Activated naive CD8-positive, alpha-beta T cell treated with anti-CD3 and anti-CD28 coated beads, Interleukin-2, amount 10 ng/mL, durations not matched to agents 7 days and 5 days (primary cell): Measurements from ENCODE around the gene CKAP5. TPM values are rescaled to one million over a fixed set of nuclear protein-coding genes. Genes with fewer than 3 reads are reported as not detected.

Experiments used
- ATAC-seq: fragments of 150-1000 bp; cut with Tn5 transposase; one replicate; pipeline ENCODE4 v1.10.0; 2021; ENCODE audit warnings: low read depth, moderate library complexity
- POLR2A ChIA-PET: fragments of 350-600 bp; sonication (Branson Sonifier 250); formaldehyde crosslinking; loops from one replicate; lab custom pipeline; 2021; ENCODE audit warnings: antibody characterized with exemption; lab: Charles Lee
- DNase-seq: peaks from one replicate; pipeline ENCODE4 v3.0.0; 2021
- H3K27ac Mint-ChIP-seq: one replicate; pipeline ENCODE4 v1.8.0; 2022; ENCODE audit warnings: mild to moderate bottlenecking, mixed read lengths
- H3K27me3 Mint-ChIP-seq: one replicate; pipeline ENCODE4 v1.8.0; 2022; ENCODE audit warnings: mild to moderate bottlenecking, moderate library complexity, mixed read lengths
- H3K36me3 Mint-ChIP-seq: one replicate; pipeline ENCODE4 v1.8.0; 2021; ENCODE audit warnings: mild to moderate bottlenecking, mixed read lengths
- H3K4me1 Mint-ChIP-seq: one replicate; pipeline ENCODE4 v1.8.0; 2021; ENCODE audit warnings: mixed read lengths
- H3K4me3 Mint-ChIP-seq: one replicate; pipeline ENCODE4 v1.8.0; 2022; ENCODE audit warnings: mild to moderate bottlenecking, moderate library complexity, mixed read lengths
- H3K9me3 Mint-ChIP-seq: one replicate; pipeline ENCODE4 v1.8.0; 2021; ENCODE audit warnings: mixed read lengths
- total RNA-seq, 2 experiments: library from RNA; stranded (reverse); gene quantifications; one replicate each; pipeline ENCODE4 v1.2.3, GENCODE V29; 2021

CKAP5 gene
- total RNA-seq, 2 experiments from 2014 or later, result 127 to 135 TPM

DNA sequence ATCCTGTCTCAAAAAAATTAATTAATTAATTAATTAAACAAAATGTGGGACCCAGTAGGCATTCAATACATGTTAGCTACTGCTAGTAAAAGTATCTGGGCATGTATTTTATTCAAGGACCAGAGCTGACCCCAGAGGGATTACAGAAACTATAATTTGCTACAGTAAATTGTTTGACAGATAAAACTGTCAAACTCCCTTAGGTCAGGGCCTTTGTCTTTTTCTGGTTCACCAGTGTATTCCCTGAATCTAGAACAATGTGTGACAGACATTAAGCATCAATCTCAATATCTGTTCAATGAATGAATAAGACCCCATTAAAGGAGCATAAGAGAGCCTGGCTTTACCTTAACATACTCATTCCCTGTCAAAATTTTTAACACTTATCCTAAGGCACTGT, 6.0 kb downstream of the CKAP5 start:
- DNase-seq (no peak), ATAC-seq (no peak)
- POLR2A ChIA-PET, result interaction anchor here (2.0 kb wide), 1 partner anchor 13 kb away, joined by 6 read pairs; no protein-coding TSS in a partner anchor
- Mint-ChIP-seq H3K36me3 (peaks cover 18% of the 10 kb centered on the region), H3K9me3 (no peaks in the 10 kb centered on the region), H3K27ac (no peak overlapping the region), H3K4me3 (no peak overlapping the region), H3K4me1 (peaks cover 40% of the 10 kb centered on the region), H3K27me3 (no peaks in the 10 kb centered on the region)

- H3K27ac Mint-ChIP-seq, result no peak overlapping the region
- POLR2A ChIA-PET, result no interaction called here
- H3K9me3 Mint-ChIP-seq, result no peaks in the 10 kb centered on the region
- no peak overlapping the region for H3K4me3 Mint-ChIP-seq
- H3K4me1 Mint-ChIP-seq, result peaks cover 32% of the 10 kb centered on the region
- no peaks in the 10 kb centered on the region for H3K27me3 Mint-ChIP-seq
- no peak for ATAC-seq
- no peak for DNase-seq
- peaks cover 17% of the 10 kb centered on the region for H3K36me3 Mint-ChIP-seq
Measured at GRCh38 chr11:46838501-46838900, 7.6 kb downstream of the CKAP5 start.

- no peak overlapping the region for H3K4me3 Mint-ChIP-seq
- peaks cover 17% of the 10 kb centered on the region for H3K36me3 Mint-ChIP-seq
- H3K27me3 Mint-ChIP-seq, result no peaks in the 10 kb centered on the region
- H3K9me3 Mint-ChIP-seq, result no peaks in the 10 kb centered on the region
- H3K4me1 Mint-ChIP-seq, result peaks cover 28% of the 10 kb centered on the region
- POLR2A ChIA-PET, result no interaction called here
- H3K27ac Mint-ChIP-seq, result no peak overlapping the region
- no peak for ATAC-seq
- DNase-seq, result no peak
Measured at GRCh38 chr11:46837860-46838259, 8.2 kb downstream of the CKAP5 start.

- Mint-ChIP-seq H3K4me1 (peaks cover 24% of the 10 kb centered on the region), H3K4me3 (no peak overlapping the region), H3K27me3 (no peaks in the 10 kb centered on the region), H3K36me3 (peaks cover 15% of the 10 kb centered on the region), H3K27ac (no peak overlapping the region), H3K9me3 (no peaks in the 10 kb centered on the region)
- POLR2A ChIA-PET, result no interaction called here
- DNase-seq (no peak), ATAC-seq (no peak)
Measured at GRCh38 chr11:46836870-46837269, 9.2 kb downstream of the CKAP5 start.

DNA sequence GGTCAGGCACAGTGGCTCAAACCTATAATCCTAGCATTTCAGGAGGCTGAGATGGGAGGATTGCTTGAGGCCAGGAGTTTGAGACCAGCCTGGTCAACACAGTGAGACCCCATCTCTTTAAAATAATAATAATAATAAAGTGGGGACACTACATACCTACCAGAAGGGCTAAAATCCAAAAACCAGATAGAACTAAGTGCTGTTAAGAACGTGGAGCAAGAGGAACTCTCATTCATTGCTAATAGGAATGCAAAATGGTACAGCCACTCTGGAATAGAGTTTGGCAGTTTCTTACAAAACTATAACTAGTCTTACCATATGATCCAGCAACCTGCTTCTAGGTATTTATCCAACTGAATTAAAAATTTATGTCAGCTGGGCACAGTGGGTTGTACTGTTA, 9.6 kb downstream of the CKAP5 start:
- ATAC-seq, result no peak
- DNase-seq, result no peak
- H3K4me3 Mint-ChIP-seq, result no peak overlapping the region
- peaks cover 24% of the 10 kb centered on the region for H3K4me1 Mint-ChIP-seq
- H3K36me3 Mint-ChIP-seq, result peaks cover 17% of the 10 kb centered on the region
- H3K27ac Mint-ChIP-seq, result no peak overlapping the region
- POLR2A ChIA-PET, result no interaction called here
- H3K27me3 Mint-ChIP-seq, result no peaks in the 10 kb centered on the region
- no peaks in the 10 kb centered on the region for H3K9me3 Mint-ChIP-seq

DNA sequence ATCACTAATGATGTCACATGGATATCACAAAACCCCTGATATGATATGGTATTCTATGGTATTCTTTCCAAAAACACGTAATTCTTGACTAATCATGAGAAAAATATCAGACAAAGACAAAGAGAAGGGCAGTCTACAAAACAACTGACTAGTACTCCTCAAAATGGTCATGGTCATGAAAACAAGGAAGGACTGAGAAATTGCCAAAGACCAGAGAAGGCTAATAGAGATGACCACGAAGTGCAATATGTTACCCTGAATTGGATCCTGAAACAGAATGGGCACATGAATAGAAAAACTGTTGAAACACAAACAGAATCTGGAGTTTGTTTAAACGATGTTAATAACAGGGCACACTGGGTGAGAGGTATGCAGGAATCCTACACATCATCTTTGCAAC, 10.2 kb downstream of the CKAP5 start:
- DNase-seq (no peak), ATAC-seq (no peak)
- no peaks in the 10 kb centered on the region for H3K27me3 Mint-ChIP-seq
- H3K9me3 Mint-ChIP-seq, result no peaks in the 10 kb centered on the region
- no peak overlapping the region for H3K4me3 Mint-ChIP-seq
- peaks cover 19% of the 10 kb centered on the region for H3K36me3 Mint-ChIP-seq
- H3K4me1 Mint-ChIP-seq, result peaks cover 23% of the 10 kb centered on the region
- H3K27ac Mint-ChIP-seq, result no peak overlapping the region
- POLR2A ChIA-PET, result interaction anchor here (0.6 kb wide), 1 partner anchor 8 kb away, joined by 3 read pairs; no protein-coding TSS in a partner anchor

DNA sequence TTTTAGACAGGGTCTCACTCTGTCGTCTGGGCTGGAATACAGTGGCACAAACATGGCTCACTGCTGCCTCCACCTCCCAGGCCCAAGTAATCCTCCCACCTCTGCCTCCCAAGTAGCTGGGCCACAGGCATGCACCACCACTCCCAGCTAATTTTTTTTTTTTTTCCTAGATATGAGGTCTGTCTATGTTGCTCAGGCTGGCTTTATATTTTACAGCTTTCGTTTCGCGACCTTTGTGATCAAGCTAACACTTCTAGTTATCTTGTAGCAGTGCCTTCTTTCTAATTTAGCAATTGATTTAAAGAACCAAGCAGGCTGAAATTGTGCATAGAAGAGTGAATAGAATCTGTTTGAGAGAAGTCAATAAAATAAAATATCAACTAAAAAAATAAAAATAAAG, 11.3 kb downstream of the CKAP5 start:
- H3K4me3 Mint-ChIP-seq, result no peak overlapping the region
- H3K27me3 Mint-ChIP-seq, result no peaks in the 10 kb centered on the region
- H3K36me3 Mint-ChIP-seq, result peaks cover 17% of the 10 kb centered on the region
- peaks cover 20% of the 10 kb centered on the region for H3K4me1 Mint-ChIP-seq
- ATAC-seq (no peak), DNase-seq (no peak)
- H3K27ac Mint-ChIP-seq, result no peak overlapping the region
- POLR2A ChIA-PET, result no interaction called here
- no peaks in the 10 kb centered on the region for H3K9me3 Mint-ChIP-seq

DNA sequence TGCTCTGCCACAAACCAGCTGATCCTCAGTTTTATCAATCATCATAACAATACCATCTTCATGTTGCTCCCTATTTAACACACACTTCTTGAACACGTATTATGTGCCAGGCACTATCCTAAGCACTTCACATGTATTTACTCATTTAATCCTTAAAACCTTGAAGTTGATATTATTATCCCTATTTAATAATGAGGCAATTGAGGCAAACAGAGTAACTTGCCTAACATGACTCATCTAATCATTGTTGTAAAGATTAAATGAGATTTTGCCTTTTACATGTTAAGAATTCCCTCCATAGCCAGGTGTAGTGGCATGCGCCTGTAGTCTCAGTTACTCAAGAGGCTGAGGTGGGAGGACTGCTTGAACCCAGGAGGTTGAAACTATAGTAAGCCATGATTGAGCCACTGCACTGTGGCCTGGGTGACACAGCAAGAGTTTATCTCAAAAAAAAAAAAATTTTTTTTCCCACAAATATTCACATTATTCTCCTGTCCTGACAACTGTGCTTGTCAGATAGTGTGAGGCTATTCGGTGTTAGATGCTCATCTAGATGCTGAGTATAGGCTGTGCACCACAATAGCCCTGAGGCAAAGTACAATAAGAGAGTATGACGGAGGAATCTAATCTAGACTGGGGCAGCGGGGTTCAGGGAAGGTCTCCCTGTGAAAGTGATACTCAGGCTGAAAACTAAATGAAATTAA, 13.4 kb downstream of the CKAP5 start:
- peaks cover 19% of the 10 kb centered on the region for H3K4me1 Mint-ChIP-seq
- no peak overlapping the region for H3K27ac Mint-ChIP-seq
- no peaks in the 10 kb centered on the region for H3K9me3 Mint-ChIP-seq

DNA sequence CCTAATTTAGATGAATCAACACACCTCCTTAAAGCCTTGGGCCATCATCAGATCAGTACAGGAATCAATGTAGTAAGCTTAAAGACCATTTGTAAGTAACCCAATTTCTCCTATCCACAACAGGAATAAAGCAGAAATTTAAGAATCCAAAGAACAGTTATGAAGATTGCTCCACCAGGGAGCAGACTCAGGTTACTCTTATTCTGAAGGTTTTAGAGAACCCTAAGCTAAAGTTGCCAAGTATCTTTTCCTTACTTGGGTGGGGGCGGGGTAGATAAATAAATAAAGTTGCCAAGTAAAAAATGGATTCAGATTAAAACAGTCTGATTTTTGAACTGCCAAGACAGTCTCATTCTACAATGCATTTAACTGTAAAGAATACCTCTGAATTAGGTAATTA, 18.1 kb downstream of the CKAP5 start:
- POLR2A ChIA-PET, result interaction anchor here (1.2 to 1.7 kb wide), 2 partner anchors 18 to 248 kb away, joined by 3 to 6 read pairs; partner anchors contain the start of gene CKAP5
- peaks cover 8% of the 10 kb centered on the region for H3K36me3 Mint-ChIP-seq
- DNase-seq (no peak), ATAC-seq (no peak)
- H3K4me3 Mint-ChIP-seq, result no peak overlapping the region
- H3K4me1 Mint-ChIP-seq, result peaks cover 15% of the 10 kb centered on the region
- no peaks in the 10 kb centered on the region for H3K9me3 Mint-ChIP-seq
- no peaks in the 10 kb centered on the region for H3K27me3 Mint-ChIP-seq
- H3K27ac Mint-ChIP-seq, result no peak overlapping the region

More for the DNA sequence above, 13.4 kb downstream of the CKAP5 start:
- peaks cover 13% of the 10 kb centered on the region for H3K36me3 Mint-ChIP-seq
- POLR2A ChIA-PET, result no interaction called here
- ATAC-seq (no peak), DNase-seq (no peak)
- no peak overlapping the region for H3K4me3 Mint-ChIP-seq
- no peaks in the 10 kb centered on the region for H3K27me3 Mint-ChIP-seq

- Mint-ChIP-seq H3K36me3 (peaks cover 4% of the 10 kb centered on the region), H3K4me1 (peaks cover 14% of the 10 kb centered on the region), H3K27me3 (no peaks in the 10 kb centered on the region), H3K27ac (no peak overlapping the region), H3K9me3 (no peaks in the 10 kb centered on the region), H3K4me3 (peak overlapping the region; percentile 78)
- ATAC-seq (peak; percentile 100), DNase-seq (peak; percentile 82)
- POLR2A ChIA-PET, result interaction anchor here (0.5 to 1.7 kb wide), 5 partner anchors 14 to 141 kb away, joined by 3 to 6 read pairs (median 4); partner anchors contain the start of gene CKAP5
Measured at GRCh38 chr11:46826310-46827044, 19.6 kb downstream of the CKAP5 start.

DNA sequence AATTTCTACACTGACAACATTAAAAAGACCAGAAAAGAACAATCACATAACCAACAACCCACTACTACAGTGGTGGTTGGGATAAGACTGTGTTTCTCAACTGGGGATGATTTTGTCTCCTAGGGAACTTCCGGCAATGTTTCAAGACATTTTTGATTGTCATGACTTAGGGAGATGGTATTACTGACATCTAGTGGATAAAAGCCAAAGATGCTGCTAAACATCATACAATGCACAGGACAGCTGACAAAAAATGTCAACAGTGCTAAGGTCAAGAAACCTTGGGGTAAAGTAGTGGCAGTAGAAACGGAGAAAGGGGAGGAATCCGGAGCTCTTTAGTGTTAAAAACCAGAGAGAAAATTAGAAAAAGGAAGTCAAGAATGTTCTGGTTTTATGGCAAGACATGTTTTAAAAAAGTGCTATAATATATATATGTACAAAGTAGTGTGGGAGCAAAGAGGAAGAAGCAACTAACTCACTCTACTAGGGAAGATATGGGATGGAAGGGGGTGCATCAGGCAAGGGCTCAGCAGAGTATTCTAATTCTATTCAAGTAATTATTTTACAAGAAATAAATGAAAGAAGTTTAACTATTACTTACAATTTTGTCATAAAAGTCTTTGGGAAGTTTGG, 37.2 kb downstream of the CKAP5 start:
- Mint-ChIP-seq H3K27ac (peak overlapping the region; percentile 11), H3K4me1 (peaks cover 12% of the 10 kb centered on the region), H3K9me3 (no peaks in the 10 kb centered on the region), H3K4me3 (no peak overlapping the region), H3K36me3 (peaks cover 22% of the 10 kb centered on the region), H3K27me3 (no peaks in the 10 kb centered on the region)
- ATAC-seq (peak; percentile 42), DNase-seq (no peak)
- POLR2A ChIA-PET, result interaction anchor here (0.7 kb wide), 1 partner anchor 10 kb away, joined by 3 read pairs; no protein-coding TSS in a partner anchor

- Mint-ChIP-seq H3K36me3 (peaks cover 19% of the 10 kb centered on the region), H3K27me3 (no peaks in the 10 kb centered on the region), H3K9me3 (no peaks in the 10 kb centered on the region), H3K4me3 (no peak overlapping the region), H3K4me1 (peaks cover 8% of the 10 kb centered on the region), H3K27ac (no peak overlapping the region)
- DNase-seq (no peak), ATAC-seq (no peak)
- POLR2A ChIA-PET, result no interaction called here
Measured at GRCh38 chr11:46801694-46802470, 44.2 kb downstream of the CKAP5 start.

DNA sequence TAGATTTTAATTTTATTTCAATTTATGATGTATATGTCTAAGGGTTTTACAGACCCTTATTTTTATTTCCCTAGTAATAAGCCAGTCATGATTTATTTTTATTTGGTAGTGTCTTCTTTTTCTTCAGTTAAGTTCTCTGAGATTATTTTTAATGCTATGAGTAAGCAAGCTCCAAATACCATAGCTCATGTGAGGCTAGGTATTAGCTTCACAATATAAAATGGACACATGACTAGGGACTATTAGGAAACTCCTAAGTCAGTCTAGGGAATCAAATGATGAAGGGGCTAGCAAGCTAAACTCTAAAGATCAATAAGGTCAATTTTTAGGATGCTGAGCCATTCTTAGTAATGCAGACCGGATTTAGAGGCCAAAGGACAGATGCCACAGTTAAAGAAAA, 45.9 kb downstream of the CKAP5 start:
- no peak for DNase-seq
- Mint-ChIP-seq H3K36me3 (peaks cover 19% of the 10 kb centered on the region), H3K9me3 (no peaks in the 10 kb centered on the region), H3K27ac (no peak overlapping the region), H3K27me3 (no peaks in the 10 kb centered on the region), H3K4me3 (no peak overlapping the region), H3K4me1 (peaks cover 2% of the 10 kb centered on the region)
- POLR2A ChIA-PET, result no interaction called here
- no peak for ATAC-seq
